Suppressor macrophage treated with lipopolysaccharide for 4 hours (primary cell): ENCODE results near the gene TRIM72.
A peak's percentile ranks its signal among the peaks of the same experiment; 100 is the strongest.
"Not testable (repeated sequence)": the region's sequence is repeated elsewhere in the genome, so short reads cannot be mapped to it uniquely, and the experiment has no call there.

ENCODE experiments used
- DNase-seq: peaks from one replicate; pipeline ENCODE4 v3.0.0-alpha.2; 2020

Gene TRIM72

GRCh38 chr16:31213877-31214707 lies at the start of gene TRIM72:
Gene TRIM72 (plus strand): TSS chr16:31214119. CDS start chr16:31214739, 620 bp downstream.
- no peak for DNase-seq

GRCh38 chr16:31167315-31167714 lies 46.6 kb upstream of the TRIM72 start:
- DNase-seq, result no peak

- no peak for DNase-seq
Observed at GRCh38 chr16:31168848-31169247, 45.1 kb upstream of the TRIM72 start.

- not testable (repeated sequence) for DNase-seq
Observed at GRCh38 chr16:31170048-31170447, 43.9 kb upstream of the TRIM72 start.

GRCh38 chr16:31177136-31177535 lies 36.8 kb upstream of the TRIM72 start:
- peak; percentile 64 for DNase-seq

- DNase-seq, result no peak
Observed at GRCh38 chr16:31179219-31179746, 34.6 kb upstream of the TRIM72 start.

GRCh38 chr16:31179747-31180459 lies 34.0 kb upstream of the TRIM72 start, which contains the start of gene FUS:
Gene FUS (plus strand): TSS chr16:31180139. CDS start chr16:31180215, 76 bp downstream.
- peak; percentile 95 for DNase-seq

GRCh38 chr16:31181102-31181830 lies 32.7 kb upstream of the TRIM72 start:
- DNase-seq, result peak; percentile 73

GRCh38 chr16:31182391-31182790 lies 31.5 kb upstream of the TRIM72 start:
- DNase-seq, result no peak

- no peak for DNase-seq
Observed at GRCh38 chr16:31183432-31184428, 30.2 kb upstream of the TRIM72 start.

GRCh38 chr16:31184888-31185287 lies 29.0 kb upstream of the TRIM72 start:
- DNase-seq, result no peak

- no peak for DNase-seq
Observed at GRCh38 chr16:31185339-31185738, 28.6 kb upstream of the TRIM72 start.

- DNase-seq, result no peak
Observed at GRCh38 chr16:31186176-31186575, 27.7 kb upstream of the TRIM72 start.

GRCh38 chr16:31186930-31187807 lies 26.8 kb upstream of the TRIM72 start:
- no peak for DNase-seq

GRCh38 chr16:31187808-31188189 lies 26.1 kb upstream of the TRIM72 start:
- no peak for DNase-seq

GRCh38 chr16:31188450-31189411 lies 25.2 kb upstream of the TRIM72 start:
- DNase-seq, result no peak

GRCh38 chr16:31189412-31189778 lies 24.5 kb upstream of the TRIM72 start:
- DNase-seq, result no peak

- no peak for DNase-seq
Observed at GRCh38 chr16:31190061-31190460, 23.9 kb upstream of the TRIM72 start.

GRCh38 chr16:31190818-31191444 lies 23.0 kb upstream of the TRIM72 start:
- DNase-seq, result no peak
